ENCODE results near the gene OS9.

The OS9 gene

GRCh38 chr12:57737467-57738460 lies 43.8 kb downstream of the OS9 start:
- TF ChIP-seq, protein P1, sequence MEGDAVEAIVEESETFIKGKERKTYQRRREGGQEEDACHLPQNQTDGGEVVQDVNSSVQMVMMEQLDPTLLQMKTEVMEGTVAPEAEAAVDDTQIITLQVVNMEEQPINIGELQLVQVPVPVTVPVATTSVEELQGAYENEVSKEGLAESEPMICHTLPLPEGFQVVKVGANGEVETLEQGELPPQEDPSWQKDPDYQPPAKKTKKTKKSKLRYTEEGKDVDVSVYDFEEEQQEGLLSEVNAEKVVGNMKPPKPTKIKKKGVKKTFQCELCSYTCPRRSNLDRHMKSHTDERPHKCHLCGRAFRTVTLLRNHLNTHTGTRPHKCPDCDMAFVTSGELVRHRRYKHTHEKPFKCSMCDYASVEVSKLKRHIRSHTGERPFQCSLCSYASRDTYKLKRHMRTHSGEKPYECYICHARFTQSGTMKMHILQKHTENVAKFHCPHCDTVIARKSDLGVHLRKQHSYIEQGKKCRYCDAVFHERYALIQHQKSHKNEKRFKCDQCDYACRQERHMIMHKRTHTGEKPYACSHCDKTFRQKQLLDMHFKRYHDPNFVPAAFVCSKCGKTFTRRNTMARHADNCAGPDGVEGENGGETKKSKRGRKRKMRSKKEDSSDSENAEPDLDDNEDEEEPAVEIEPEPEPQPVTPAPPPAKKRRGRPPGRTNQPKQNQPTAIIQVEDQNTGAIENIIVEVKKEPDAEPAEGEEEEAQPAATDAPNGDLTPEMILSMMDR (IDR thresholded peaks at IDR 0.05): peak; percentile 39

- TF ChIP-seq, protein P1 (IDR thresholded peaks at IDR 0.05): no peak
These were observed 44.8 kb downstream of the OS9 start, which contains the start of gene AGAP2 for GRCh38 chr12:57738661-57739237. Gene AGAP2 (minus strand): TSS chr12:57738742. CDS start chr12:57738246, 496 bp downstream.

DNA sequence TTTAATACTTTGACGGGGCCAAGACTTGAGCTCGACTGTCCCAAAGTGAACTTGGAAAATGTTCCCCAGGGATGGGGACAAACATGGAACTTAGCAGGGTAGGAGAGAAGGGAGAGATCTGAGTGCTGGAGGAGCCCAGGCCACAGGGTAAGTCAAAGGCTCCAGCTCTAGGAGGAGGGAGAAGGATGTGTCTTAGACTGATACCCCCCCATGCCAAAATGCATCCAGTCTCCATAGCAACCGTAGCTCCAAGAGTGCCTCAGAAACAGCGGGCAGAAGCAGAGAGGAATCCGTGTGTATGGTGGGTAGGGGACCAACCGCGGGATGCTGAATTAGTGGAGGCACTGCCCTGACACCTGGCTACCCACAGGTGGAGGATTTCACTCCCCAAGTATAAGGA lies 45.5 kb downstream of the OS9 start:
- TF ChIP-seq, protein P1 (IDR thresholded peaks at IDR 0.05): no peak

DNA sequence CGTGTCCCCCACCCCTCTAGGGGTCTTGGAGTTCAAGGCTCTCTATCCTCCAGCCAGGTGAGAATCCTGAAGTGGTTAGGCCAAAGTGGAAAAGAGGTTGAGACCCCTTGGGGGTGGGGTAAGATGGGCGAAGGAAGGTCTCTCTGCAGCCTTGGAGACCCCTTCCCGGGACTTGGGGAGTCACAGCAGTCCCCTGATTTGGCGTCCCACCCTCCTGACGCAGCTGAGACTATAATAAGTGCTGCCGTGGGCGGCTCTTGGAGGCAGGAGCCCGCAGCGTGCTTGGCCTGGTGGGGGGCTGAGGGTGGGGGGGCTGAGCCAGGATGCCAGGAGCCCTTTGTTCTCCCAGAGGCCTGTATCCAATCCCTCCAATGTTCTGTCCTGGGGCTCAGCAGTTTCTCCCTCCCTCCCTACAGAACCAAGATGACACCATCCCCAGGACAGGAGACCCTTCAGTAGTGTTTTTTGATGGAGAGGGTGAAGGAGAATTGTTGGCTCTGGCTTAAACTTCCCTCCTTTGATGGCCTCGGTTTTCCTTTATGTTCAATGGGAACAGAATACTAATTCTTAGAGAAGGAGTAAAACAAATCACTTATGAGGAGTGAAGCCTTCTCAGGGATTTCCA lies 46.1 kb downstream of the OS9 start:
- TF ChIP-seq, protein P1 (IDR thresholded peaks at IDR 0.05): no peak

GRCh38 chr12:57740656-57741412 lies 46.9 kb downstream of the OS9 start:
- TF ChIP-seq, protein P1 (IDR thresholded peaks at IDR 0.05): no peak

GRCh38 chr12:57741413-57741789 lies 47.5 kb downstream of the OS9 start:
- TF ChIP-seq, protein P1 (IDR thresholded peaks at IDR 0.05): no peak
